HL-60/S4 treated with phorbol 12-myristate 13-acetate at 8.2 ng/mL for 4 days and 3 days (cell line): ENCODE measurements around the gene GRN.

ENCODE experiments used
- in situ Hi-C: fragments of 300-500 bp; cut with MboI; formaldehyde crosslinking; loops from 2 replicates; pipeline ENCODE4 v1.15.0; 2022; ENCODE audit warnings: low sequenced_read_pairs

Gene GRN

DNA sequence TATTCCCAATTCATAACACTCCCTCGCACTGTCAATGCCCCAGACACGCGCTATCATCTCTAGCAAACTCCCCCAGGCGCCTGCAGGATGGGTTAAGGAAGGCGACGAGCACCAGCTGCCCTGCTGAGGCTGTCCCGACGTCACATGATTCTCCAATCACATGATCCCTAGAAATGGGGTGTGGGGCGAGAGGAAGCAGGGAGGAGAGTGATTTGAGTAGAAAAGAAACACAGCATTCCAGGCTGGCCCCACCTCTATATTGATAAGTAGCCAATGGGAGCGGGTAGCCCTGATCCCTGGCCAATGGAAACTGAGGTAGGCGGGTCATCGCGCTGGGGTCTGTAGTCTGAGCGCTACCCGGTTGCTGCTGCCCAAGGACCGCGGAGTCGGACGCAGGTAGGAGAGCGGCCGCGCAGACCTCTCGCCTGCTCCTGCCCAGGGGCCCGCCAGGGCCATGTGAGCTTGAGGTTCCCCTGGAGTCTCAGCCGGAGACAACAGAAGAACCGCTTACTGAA is at the start of gene GRN:
Gene GRN, plus strand, starts transcription at position 364 of the 515 bp plus-strand sequence. CDS start 3,863 bp downstream, outside the sequence.
- in situ Hi-C loops: no loop called here

DNA sequence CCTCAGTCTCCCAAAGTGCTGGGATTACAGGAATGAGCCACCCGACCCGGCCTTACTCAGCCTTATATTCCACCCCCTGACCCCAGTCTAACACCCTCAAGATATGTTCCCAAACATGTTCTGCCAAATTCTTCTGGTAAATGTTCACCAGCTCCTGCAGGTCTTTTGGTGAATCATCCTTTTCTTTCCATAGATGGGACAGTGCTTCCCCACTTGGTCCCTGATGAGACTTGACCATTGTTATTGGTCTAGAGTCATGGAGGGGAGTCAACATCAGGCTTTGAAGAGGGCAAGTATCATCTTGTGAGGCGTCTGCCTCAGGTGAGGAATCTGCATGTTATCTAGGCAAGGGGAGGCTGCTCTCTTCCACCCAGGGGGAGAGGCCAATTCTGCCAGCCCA is 47.1 kb upstream of the GRN start:
- in situ Hi-C loops: no loop called here

DNA sequence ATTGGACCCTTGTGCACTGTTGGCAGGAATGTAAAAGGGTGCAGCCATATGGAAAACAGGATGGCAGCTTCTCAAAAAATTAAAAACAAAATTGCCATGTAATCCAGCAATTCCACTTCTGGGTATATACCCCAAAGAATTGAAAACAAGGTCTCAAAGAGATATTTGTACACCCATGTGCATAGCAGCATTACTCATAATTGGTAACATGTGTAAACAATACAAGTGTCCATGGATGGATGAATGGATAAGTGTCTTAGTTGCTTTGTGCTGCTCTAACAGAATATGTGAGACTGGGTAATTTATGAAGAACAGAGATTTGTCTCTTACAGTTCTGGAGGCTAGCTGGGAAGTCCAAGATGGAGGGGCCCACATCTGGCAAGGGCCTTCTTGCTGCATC is 40.5 kb upstream of the GRN start:
- in situ Hi-C loops: no loop called here

DNA sequence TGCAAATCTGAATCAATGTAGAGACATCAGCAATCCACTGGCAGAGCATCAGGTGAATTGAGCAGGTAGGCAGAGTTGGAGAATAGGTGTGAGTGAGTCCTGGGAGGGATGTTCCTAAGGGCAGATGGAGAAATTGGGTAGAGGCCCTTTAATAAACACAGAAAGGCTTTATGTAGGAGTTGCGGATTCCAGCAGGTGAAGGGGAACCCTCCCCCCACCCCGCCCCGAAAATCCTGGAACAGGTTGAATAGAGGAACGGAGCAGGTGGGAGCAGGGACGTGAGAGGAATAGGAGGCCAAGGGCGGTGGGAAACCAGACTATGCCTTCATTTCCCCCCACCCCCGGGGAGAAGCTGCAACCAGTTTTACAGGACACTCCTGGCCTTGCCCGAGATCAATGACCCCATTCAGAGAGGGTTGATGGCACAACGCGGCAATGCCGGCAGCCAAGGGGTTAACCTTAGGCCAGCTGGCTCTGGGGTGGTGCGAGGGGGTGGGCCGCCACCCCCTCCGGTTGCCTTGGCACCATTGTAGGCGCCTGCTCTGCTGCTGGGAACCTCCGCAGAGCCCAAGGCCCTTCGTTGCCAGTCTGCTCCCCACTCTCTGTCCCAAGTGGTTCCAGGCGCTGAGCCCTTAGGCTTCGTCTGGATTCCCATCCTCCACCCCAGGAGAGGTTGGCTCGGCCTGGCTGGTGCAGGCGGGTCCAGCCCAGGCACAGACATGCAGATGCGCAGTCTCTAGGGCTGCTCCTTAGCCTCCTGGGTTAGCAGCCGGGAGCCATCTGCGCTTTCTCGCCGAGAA is 37.5 kb upstream of the GRN start:
- in situ Hi-C loops: no loop called here

DNA sequence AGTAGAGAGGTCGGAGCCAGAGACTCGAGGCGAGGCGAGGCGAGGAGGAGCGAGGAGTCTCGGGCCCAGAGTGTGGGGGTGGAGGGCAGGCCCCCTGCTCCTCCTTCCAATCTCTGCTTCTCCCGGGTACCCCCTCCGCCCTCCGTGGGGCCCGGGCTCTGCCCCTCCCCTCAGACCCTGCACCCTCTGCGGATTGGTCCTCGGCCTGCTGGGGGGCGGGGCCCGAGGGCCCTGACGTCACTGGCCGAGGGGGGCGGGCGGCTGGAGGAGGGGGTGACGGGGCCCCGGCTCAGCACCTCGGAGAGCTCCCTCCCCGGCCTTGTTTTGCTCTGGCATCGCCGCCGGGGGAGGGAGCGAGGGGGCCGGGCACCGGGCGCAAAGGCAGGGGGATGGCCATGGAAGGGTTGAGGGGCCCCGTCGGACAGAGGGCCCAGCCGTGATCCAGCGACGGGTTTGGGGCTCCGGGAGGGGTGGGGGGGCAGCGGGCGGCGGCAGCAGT is 36.7 kb upstream of the GRN start, which contains the start of gene RUNDC3A:
Gene RUNDC3A, plus strand, starts transcription at position 282 of the 499 bp plus-strand sequence. CDS start 232 bp downstream, outside the sequence.
- in situ Hi-C loops: no loop called here

DNA sequence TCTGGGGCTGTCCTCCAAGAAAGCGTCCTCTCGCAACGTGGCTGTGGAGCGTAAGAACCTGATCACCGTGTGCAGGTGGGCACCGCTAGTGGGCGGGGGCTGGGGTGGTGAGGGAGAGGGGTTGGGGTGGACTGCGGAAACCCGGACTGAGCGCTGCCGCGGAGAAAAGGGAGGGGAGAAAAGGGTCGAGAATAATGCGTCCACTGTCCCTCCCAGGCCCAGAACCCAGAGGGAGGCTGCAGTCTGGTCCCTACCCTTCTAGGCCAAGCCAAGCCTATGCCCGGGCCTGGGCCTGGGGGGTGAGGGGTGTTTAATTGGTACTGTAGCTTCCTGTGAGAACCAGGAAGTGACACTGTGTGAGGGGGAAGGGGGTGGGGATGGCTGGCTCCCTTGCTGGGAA is 36.2 kb upstream of the GRN start:
- in situ Hi-C loops: no loop called here

DNA sequence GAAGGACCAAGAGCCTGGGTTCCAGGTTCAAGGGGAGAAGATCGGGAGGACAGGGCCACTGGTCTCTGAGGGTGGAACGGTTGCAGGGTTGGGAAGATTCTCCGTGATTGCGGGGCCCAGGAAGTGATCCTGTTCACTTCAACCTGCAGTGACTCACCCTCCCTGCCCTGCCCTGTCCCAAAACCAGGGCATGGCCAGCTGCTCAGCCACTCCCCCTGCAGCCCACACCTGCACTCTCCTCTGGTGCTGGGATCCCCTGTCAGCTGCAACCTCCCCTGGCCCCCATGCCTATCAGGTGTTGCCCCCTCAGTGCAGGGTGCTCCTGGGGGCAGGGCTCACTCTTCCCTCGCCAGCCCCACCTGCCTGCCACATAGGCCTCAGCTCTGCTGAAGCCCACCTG is 35.6 kb upstream of the GRN start:
- in situ Hi-C loops: no loop called here

DNA sequence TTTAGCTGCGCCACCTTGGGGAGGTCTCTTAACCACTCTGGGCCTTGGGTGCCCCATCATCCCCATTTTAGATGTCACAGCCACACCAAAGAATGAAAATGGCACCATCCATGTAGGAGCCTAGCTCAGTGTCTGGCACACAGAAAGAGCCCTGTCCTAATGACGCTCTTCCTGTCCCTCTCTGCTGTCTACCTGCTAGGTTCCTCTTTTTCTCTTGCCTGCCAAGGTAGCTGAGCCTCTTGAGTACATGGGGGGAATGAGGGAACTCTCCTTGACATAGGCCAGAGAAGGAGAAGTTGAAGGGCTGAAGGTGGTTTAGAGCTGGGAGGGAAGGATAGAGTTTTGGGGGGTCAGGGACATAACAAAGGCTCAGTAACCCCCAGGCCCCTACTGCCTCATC is 34.9 kb upstream of the GRN start:
- in situ Hi-C loops: no loop called here

DNA sequence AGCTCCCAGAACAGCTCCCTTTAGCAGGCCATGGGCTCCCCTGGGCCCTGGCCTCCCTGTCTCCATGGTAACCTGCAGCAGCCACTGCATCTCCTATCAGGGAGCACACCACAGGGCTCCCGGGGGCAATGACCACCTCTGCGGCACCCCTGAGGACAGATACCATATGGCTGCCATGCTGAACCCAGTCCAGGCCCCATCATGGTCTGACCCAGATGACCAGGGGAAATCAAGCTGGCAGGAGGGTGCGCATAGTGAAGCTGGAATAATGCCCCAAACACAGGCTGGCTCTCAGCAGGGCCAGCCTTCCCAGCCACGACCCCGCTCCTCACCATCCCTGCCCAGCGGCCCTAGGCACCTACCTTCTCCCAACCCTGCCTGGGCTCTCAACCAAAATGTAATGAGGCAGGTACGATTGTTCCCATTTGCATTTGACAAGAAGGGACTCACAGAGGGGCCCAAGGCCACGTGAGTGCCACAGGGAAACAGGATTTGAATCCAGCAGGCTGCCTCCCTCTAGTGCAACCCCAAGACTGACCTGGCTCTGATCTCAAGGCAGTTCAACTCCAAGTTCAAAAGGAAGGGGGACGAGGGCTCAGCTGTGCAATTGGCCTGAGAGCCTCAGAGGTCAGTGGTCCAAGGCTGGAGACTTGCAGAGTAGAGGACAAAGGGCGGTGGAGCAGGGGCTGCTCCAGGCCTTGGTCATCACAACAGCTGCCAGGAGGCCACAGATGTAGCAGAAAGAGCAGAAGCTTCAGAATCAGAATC is 34.3 kb upstream of the GRN start:
- in situ Hi-C loops: no loop called here

DNA sequence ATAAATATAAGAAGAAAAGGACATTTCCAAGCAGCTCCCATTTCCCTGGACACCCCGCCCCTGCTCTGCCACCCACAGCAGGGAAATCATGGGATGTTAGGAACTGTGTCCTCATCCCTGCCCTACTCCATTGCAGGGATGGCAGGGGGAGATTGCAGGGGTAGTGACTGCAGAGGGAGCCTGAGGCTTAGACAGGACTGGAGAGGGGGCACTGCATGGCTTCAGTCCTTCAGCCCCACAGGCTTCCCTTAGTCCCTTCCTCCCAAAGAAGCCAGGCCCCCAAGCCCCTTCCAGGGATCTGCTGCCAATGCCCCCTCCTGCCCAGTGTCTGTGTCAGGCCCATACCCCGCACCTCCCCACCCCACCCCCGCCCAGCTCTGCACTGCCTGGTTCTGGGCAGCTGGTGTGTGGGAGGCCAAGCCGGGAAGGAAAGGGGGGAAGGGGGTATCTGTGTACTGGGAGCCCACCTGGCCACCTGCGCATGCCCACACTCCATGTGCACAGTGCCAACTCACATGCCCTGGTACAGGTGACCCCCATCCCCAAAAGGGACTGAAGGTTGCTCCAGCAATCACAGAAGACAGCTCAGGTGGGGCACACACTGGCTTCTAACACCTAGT is 33.4 kb upstream of the GRN start:
- in situ Hi-C loops: no loop called here

DNA sequence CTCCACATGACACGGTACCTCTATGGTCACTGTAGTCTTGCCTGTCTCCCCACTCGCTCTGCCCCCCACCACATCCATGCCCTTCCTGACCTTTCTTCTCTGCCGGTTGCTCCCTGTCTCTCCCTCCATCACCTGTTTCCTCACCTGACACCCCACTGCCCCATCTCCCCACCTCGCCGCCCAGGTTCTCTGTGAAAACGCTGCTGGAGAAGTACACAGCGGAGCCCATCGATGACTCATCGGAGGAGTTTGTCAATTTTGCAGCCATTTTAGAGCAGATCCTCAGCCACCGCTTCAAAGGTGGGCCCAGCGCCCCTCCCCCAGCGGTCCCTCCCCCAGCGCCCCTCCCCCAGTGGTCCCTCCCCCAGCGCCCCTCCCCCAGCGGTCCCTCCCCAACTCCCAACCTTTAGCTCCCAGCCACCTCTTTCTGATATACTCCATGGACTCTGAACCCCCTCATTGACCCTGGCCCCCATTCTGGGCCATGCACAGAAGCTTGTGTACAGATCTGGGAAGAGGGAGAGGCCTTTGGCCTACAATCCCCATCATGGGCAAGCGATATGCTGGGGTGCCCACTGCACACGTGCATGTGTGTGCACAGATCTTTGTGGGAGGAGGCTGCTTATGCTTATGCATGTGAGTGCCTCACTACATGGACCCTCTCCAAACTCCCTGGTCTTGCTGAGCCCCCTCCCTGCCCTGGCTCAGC is 32.6 kb upstream of the GRN start:
- in situ Hi-C loops: no loop called here

DNA sequence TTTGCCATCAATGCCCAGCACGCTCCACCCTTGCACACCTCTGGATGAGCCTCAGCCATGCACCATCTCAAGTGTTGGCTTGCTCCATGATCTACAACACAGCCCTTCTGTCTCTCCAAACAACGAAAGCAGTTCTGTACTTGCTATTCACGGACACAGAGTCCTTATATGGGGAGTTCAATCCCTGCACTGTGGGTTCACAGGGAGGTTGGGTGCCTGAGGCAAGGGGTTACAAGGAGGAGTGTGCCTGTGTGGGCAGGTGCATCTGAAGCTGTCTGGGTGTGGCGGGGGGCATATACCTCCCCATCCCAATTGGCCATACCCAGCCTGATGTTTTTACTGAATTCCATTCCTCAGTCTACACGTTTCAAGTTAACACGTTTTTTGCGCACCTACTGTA is 31.1 kb upstream of the GRN start:
- in situ Hi-C loops: no loop called here

DNA sequence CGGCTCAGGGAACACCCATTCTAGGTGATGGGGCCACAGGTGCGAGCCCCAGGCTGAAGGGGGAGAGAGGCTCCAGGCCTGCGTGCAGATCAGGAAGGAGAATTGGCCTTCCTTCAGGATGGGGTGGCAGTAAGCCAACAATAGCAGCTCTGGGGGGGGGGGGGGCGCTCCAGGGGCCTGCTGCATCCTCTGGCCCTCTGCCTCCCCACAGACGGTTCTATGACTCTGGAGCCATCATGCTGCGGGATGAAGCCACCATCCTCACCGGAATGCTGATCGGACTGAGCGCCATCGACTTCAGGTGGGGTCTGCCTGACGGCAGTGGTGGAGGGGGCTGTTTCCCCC is 30.6 kb upstream of the GRN start:
- in situ Hi-C loops: no loop called here

DNA sequence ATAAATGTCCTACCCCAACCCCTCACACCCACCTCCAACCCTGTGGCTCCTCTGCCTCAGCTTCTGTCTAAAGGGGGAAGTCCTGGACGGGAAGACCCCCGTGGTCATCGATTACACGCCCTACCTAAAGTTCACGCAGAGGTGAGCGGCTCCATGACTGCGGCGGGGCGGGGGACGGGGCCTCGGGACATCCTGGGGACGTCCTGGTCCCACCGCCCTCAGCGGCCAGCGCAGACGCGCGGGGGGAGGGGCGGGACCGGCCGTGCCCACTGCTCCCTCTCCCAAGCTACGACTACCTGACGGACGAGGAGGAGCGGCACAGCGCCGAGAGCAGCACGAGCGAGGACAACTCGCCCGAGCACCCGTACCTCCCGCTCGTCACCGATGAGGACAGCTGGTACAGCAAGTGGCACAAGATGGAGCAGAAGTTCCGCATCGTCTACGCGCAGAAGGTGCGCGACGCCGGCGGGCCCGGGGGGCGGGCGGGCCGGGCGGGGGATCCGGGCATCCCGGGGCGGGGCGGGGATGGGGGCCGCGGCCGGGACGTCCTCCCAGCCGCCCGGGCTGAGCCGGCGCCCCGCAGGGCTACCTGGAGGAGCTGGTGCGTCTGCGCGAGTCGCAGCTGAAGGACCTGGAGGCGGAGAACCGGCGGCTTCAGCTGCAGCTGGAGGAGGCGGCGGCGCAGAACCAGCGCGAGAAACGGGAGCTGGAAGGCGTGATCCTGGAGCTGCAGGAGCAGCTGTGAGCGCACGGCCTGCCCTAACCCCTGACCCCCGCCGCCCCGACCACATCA is 30.0 kb upstream of the GRN start:
- in situ Hi-C loops: no loop called here

DNA sequence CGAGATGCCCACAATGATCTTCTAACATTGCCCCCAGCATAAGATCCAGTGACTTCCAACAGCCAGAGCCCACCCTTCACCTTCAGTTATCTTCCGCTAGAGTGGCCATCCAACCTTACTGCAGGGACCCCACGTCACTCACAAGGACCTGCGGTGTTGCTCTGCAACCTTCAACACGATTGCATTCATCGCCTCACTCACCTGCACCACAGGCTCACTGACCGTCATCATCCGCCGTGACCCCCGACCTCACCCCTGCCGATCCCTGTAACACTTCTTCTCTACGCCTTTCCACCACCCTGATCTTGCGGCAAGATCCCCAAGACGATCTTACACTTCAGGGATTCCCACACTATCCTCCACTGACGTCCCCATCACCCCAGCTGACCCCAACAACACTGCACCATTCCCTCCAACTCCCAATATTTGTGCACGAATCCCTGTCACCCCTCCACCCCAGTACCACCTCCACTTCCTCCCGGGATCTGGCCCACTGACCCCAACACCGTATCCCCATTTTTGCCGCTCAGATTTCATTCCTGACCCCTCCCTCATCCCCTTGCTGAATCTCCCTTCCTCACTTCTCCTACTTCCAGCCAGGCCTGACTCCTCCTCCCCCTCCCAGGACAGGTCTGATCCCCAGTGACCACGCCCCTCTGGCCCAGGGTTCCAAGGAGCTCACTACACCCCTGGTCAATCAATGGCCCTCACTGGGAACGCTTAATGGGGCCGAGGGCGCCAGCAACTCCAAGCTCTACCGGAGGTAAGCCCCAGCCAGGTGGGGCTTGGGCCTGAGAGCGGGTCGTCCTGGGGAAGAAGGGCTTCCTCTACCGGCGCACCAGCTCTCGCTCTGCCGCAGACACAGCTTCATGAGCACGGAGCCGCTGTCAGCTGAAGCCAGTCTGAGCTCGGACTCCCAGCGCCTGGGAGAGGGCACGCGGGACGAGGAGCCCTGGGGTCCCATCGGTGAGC is 29.1 kb upstream of the GRN start:
- in situ Hi-C loops: no loop called here

DNA sequence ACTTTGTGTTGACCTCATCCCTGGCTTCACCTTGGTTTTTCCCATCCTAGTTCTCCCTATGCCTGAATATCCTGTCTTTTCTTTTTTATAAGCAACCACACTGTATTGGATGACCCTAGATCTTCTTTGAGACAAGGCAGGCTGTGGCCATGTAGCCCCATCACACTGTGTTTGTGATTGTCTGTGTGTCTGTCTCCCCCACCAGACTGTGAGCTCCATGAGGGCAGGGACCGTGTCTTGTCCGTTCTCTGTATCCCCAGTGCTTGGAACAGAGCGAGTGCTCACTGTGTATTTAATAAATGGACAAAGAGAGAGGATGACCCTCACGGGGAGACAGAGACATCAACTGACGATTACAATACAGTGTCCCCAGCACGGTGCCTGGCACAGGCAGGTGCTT is 27.6 kb upstream of the GRN start:
- in situ Hi-C loops: no loop called here

DNA sequence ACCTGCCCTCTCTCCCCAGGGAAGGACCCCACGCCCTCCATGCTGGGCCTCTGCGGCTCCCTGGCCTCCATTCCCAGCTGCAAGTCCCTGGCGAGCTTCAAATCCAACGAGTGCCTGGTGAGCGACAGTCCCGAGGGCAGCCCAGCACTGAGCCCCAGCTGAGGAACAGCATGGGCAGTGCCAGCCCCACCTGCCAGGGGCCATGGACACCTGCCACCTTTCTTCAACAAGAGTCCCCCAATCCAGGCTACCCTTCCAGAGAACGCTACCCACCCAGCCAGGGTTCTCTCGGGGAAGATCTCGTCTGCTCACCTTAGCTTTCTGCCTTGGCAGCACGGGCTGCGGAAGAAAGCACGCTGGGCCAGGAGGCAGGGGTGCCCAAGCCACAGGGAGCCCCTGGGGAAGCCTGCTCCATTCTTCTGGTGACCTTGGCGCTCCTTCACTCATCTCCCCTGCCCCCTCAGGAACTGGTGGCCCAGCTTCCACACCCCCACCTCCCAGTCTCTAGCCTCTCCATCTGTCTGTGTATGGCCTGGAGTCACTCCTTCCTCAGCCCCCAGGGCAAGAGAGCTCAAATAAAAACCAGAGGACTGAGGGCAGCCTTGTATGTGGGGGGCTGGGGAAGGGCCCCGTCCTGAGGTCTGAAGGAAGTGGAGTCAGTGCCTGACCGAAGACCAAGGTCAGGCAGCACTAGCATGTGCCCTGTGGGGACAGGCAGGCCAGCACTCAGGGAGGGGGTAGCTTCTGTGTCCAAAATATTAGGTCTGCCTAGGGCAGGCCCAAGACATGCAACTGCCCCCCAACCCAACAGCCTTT is 26.8 kb upstream of the GRN start:
- in situ Hi-C loops: no loop called here

DNA sequence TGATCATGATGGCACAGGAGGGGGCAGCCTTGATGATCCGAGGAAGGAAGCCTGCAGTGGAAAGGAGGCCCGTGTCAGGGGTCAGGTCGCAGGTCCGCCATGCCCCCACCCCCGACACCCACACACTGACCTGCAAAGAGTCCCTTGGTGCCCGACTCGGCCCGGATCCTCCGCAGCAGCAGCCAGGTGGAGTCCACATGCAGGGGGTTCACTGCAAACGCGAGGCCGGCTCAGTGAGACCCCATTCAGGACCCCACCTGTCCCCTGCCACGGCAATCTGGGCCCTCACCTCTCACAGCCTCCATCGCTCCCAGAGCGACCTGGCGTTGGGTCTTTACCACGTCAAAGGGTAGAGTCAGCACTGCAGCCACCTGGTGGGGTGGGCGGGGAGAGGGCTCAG is 25.0 kb upstream of the GRN start:
- in situ Hi-C loops: loop anchor here (10.0 kb wide), 1 partner anchor 95 kb away; no protein-coding TSS in a partner anchor
